Pancreas (tissue), 10 donors: ENCODE results near the gene MTCL3.

ENCODE experiments used
- ATAC-seq, 4 donors: fragments of 200-7000 bp; cut with Tn5 transposase; one replicate each; pipeline versions ENCODE4 v1.8.0 to v1.9.1; 2020; ENCODE audit warnings: mild to moderate bottlenecking in 4 of 4, moderate library complexity in 4 of 4
- DNase-seq, 6 donors: peaks; one replicate each; pipeline ENCODE4 v3.0.0-alpha.2; 2020
- FAIRE-seq: peaks from 2 replicates; lab custom pipeline; 2012; peaks lifted over from hg19 to GRCh38; lab: Jason Lieb, UNC
- H3K27ac ChIP-seq, 4 donors: fragments of 200-600 bp; sonication (generic); 1 replicate in 3 of 4; 2 replicates in 1 of 4; pipeline versions ENCODE4 v1.5.0 to v1.8.0; 2020
- H3K27me3 ChIP-seq, 4 donors: fragments of 200-600 bp; one replicate each; pipeline ENCODE4 v1.8.0; 2021
- H3K36me3 ChIP-seq, 3 donors: fragments of 200-600 bp; sonication (generic) in 1 of 3; one replicate each; pipeline versions ENCODE4 v1.5.0 to v1.8.0; 2020 to 2021
- H3K4me1 ChIP-seq, 3 donors: fragments of 200-600 bp; one replicate each; pipeline ENCODE4 v1.8.0; 2021
- H3K4me3 ChIP-seq, 4 donors: fragments of 200-600 bp; sonication (generic) in 2 of 4; one replicate each; pipeline versions ENCODE4 v1.5.0 to v1.8.0; 2020 to 2021
- H3K9me3 ChIP-seq, 4 donors: fragments of 200-600 bp; one replicate each; pipeline ENCODE4 v1.8.0; 2021
- CTCF ChIP-seq, 4 donors: fragments of 200-600 bp; sonication (generic) in 3 of 4; IDR thresholded peaks; one replicate each; pipeline versions ENCODE4 v1.5.0 to v1.8.0; 2021; ENCODE audit warnings: antibody characterized with exemption in 4 of 4
- WGBS, 2 donors: extraction: QIAGEN DNeasy Blood & Tissue Kit; methylation state at CpG; one replicate each; pipeline ENCODE4 v1.1.7; 2013; 5-methylcytosine and 5-hydroxymethylcytosine counted together
- intact Hi-C, 3 donors: fragments of 100-400 bp; cut with DNase I; formaldehyde crosslinking; loops; one replicate each; pipeline versions ENCODE4 v1.11.1 to v1.14.2; 2022
- donor health status: healthy with polysubstance abuse.
- donor health status: DM: no; HTN: no; CAD: no; lungs with moderate emphysema.
- donor health status: DM: no; HTN: no; CAD: no.
- donor health status: control.
- donor health status: control.
- donor health status: Bipolar disorder and iron deficiency.
- donor health status: DM: yes; HTN: yes; CAD: no.
- donor health status: DM: no; HTN: no; CAD: no.
- donor health status: DM: no; HTN: no; CAD: no.
- donor health status: DM: yes; HTN: yes; CAD: no.

The MTCL3 gene

GRCh38 chr6:127518710-127519468, at the start of gene MTCL3:
MTCL3 (minus strand) TSS chr6:127519335.
- Histone ChIP-seq H3K4me3 (no peak within 1 kb of the TSS), H3K27me3 (peaks cover 4 to 48% (median 20%) of the 10 kb centered on the region in 4 donors), H3K36me3 (no peaks in the 10 kb centered on the region), H3K9me3 (no peaks in the 10 kb centered on the region), H3K4me1 (peaks cover 0 to 8% (median 8%) of the 10 kb centered on the region in 3 donors), H3K27ac (no peak within 1 kb of the TSS)
- DNase-seq, result peak in 2 of 6 donors; percentile 12 to 47
- no peak for TF ChIP-seq CTCF (IDR thresholded peaks at IDR 0.05)
- FAIRE-seq, result no peak
- intact Hi-C loops, result no loop called here
- peak in 2 of 4 donors; percentile 17 to 33 for ATAC-seq
- WGBS, 2 donors, result 5% methylated on average over 42 of the region's 42 CpGs

GRCh38 chr6:127567476-127567875, 48.3 kb upstream of the MTCL3 start:
- no peak for TF ChIP-seq CTCF (IDR thresholded peaks at IDR 0.05)
- intact Hi-C loops, result no loop called here
- ATAC-seq, result no peak
- Histone ChIP-seq H3K4me3 (no peak overlapping the region), H3K36me3 (no peaks in the 10 kb centered on the region), H3K9me3 (no peaks in the 10 kb centered on the region), H3K4me1 (peaks cover 0 to 6% (median 0%) of the 10 kb centered on the region in 3 donors), H3K27me3 (no peaks in the 10 kb centered on the region), H3K27ac (no peak overlapping the region)
- WGBS, 2 donors, result 56 to 64% methylated on average over 2 of the region's 2 CpGs
- no peak for FAIRE-seq
- DNase-seq, result no peak

- intact Hi-C loops, result no loop called here
- no peak for ATAC-seq
- no peak for TF ChIP-seq CTCF (IDR thresholded peaks at IDR 0.05)
- Histone ChIP-seq H3K27me3 (no peaks in the 10 kb centered on the region), H3K4me1 (peaks cover 0 to 6% (median 0%) of the 10 kb centered on the region in 3 donors), H3K4me3 (no peak overlapping the region), H3K36me3 (no peaks in the 10 kb centered on the region), H3K27ac (no peak overlapping the region), H3K9me3 (no peaks in the 10 kb centered on the region)
- DNase-seq, result no peak
- FAIRE-seq, result no peak
Measured at GRCh38 chr6:127566651-127567050, 47.5 kb upstream of the MTCL3 start.

GRCh38 chr6:127566119-127566518, 47.0 kb upstream of the MTCL3 start:
- intact Hi-C loops, result no loop called here
- H3K36me3 ChIP-seq, result no peaks in the 10 kb centered on the region

More at GRCh38 chr6:127566119-127566518, 47.0 kb upstream of the MTCL3 start:
- no peak for FAIRE-seq
- no peaks in the 10 kb centered on the region for H3K27me3 ChIP-seq
- TF ChIP-seq CTCF (IDR thresholded peaks at IDR 0.05), result no peak
- ATAC-seq, result peak; percentile 40 to 76 (median 58)
- no peak overlapping the region for H3K27ac ChIP-seq
- peaks cover 0 to 6% (median 0%) of the 10 kb centered on the region in 3 donors for H3K4me1 ChIP-seq
- no peak overlapping the region for H3K4me3 ChIP-seq
- DNase-seq, result no peak
- no peaks in the 10 kb centered on the region for H3K9me3 ChIP-seq
